GM06990 (cell line): ENCODE measurements around the gene LRIF1.

Experiments used
- DNase-seq: peaks from one replicate; pipeline ENCODE4 v3.0.0-alpha.2; 2011; ENCODE audit not compliant: insufficient read length; ENCODE audit errors: extremely low read depth
- H3K27me3 ChIP-seq: replicated peaks from 2 replicates; pipeline ENCODE4 v1.6.0; 2011; ENCODE audit warnings: low read length; ENCODE audit not compliant: control insufficient read depth, insufficient read depth
- H3K36me3 ChIP-seq: 2 replicates; pipeline ENCODE4 v1.5.1; 2011; ENCODE audit warnings: low read length; ENCODE audit not compliant: control insufficient read depth, insufficient read depth
- H3K4me3 ChIP-seq: replicated peaks from 2 replicates; pipeline ENCODE4 v1.5.1; 2011; ENCODE audit warnings: low read depth, mild to moderate bottlenecking, control low read depth, low read length
- TF ChIP-seq, protein P1 (sequence below): IDR thresholded peaks from 2 replicates; pipeline ENCODE4 v1.5.1; 2011; ENCODE audit warnings: low read length, control low read depth, mild to moderate bottlenecking, inconsistent platforms; ENCODE audit not compliant: insufficient read depth, poor library complexity, severe bottlenecking

The LRIF1 gene

GRCh38 chr1:110899458-110899843 is 64.3 kb downstream of the LRIF1 start:
- peaks cover 37% of the 10 kb centered on the region for H3K36me3 ChIP-seq
- TF ChIP-seq, protein P1, sequence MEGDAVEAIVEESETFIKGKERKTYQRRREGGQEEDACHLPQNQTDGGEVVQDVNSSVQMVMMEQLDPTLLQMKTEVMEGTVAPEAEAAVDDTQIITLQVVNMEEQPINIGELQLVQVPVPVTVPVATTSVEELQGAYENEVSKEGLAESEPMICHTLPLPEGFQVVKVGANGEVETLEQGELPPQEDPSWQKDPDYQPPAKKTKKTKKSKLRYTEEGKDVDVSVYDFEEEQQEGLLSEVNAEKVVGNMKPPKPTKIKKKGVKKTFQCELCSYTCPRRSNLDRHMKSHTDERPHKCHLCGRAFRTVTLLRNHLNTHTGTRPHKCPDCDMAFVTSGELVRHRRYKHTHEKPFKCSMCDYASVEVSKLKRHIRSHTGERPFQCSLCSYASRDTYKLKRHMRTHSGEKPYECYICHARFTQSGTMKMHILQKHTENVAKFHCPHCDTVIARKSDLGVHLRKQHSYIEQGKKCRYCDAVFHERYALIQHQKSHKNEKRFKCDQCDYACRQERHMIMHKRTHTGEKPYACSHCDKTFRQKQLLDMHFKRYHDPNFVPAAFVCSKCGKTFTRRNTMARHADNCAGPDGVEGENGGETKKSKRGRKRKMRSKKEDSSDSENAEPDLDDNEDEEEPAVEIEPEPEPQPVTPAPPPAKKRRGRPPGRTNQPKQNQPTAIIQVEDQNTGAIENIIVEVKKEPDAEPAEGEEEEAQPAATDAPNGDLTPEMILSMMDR, result no peak
- H3K4me3 ChIP-seq, result no peak overlapping the region
- no peaks in the 10 kb centered on the region for H3K27me3 ChIP-seq
- DNase-seq, result no peak

- Histone ChIP-seq H3K36me3 (peaks cover 41% of the 10 kb centered on the region), H3K4me3 (no peak overlapping the region), H3K27me3 (no peaks in the 10 kb centered on the region)
- no peak for DNase-seq
- TF ChIP-seq, protein P1, result no peak
Observed at GRCh38 chr1:110898734-110899457, 64.8 kb downstream of the LRIF1 start.

- H3K27me3 ChIP-seq, result no peaks in the 10 kb centered on the region
- H3K36me3 ChIP-seq, result peaks cover 44% of the 10 kb centered on the region
- DNase-seq, result no peak
- no peak overlapping the region for H3K4me3 ChIP-seq
- TF ChIP-seq, protein P1, result no peak
Observed at GRCh38 chr1:110897681-110898080, 66.0 kb downstream of the LRIF1 start.
